Endothelial cell of umbilical vein (primary cell): ENCODE measurements around the gene MRM1. TPM values are rescaled to one million over a fixed set of nuclear protein-coding genes. Genes with fewer than 3 reads are reported as not detected.
"Not testable (repeated sequence)": the region's sequence is repeated elsewhere in the genome, so short reads cannot be mapped to it uniquely, and the experiment has no call there.

Source experiments
- BruUV-seq: library from RNA; stranded (reverse); fragments of 400-500 nt; replicated peaks from 2 replicates; lab custom pipeline; 2021; lab: Mats Ljungman, UMichigan
- CTCF ChIA-PET: fragments of 300-600, 350-600 bp; sonication (Branson Sonifier 250); formaldehyde crosslinking; loops from one replicate; lab custom pipeline; 2021; ENCODE audit warnings: antibody characterized with exemption, inconsistent platforms; lab: Charles Lee
- POLR2A ChIA-PET: fragments of 300-600, 350-600 bp; sonication (Branson Sonifier 250); formaldehyde crosslinking; loops from one replicate; lab custom pipeline; 2021; ENCODE audit warnings: antibody characterized with exemption, inconsistent platforms; lab: Charles Lee
- DNase-seq: peaks from one replicate; pipeline ENCODE4 v3.0.0-alpha.2; 2011; ENCODE audit warnings: low read depth, low spot score
- FAIRE-seq: peaks from 2 replicates; lab custom pipeline; 2011; peaks lifted over from hg19 to GRCh38; lab: Jason Lieb, UNC
- H2AFZ ChIP-seq: 2 replicates; pipeline ENCODE4 v1.6.0; 2012; ENCODE audit warnings: low read depth, low read length, control low read depth, inconsistent platforms
- H3K27ac ChIP-seq: 2 replicates; pipeline ENCODE4 v1.5.1; 2011; ENCODE audit warnings: low read depth, mild to moderate bottlenecking, control low read depth, low read length, moderate library complexity; ENCODE audit not compliant: insufficient read depth
- H3K27me3 ChIP-seq, 2 experiments: 2 replicates each; pipeline versions ENCODE4 v1.6.0 to v1.6.1; 2011; ENCODE audit warnings: low read length in 2 of 2, mixed read lengths in 1 of 2; ENCODE audit not compliant: control insufficient read depth in 2 of 2, insufficient read depth in 2 of 2
- H3K36me3 ChIP-seq, 2 experiments: 2 replicates in 1 of 2; 3 replicates in 1 of 2; pipeline ENCODE4 v1.5.1; 2011; ENCODE audit warnings: low read length in 2 of 2, mild to moderate bottlenecking in 1 of 2, moderate library complexity in 1 of 2; ENCODE audit not compliant: control insufficient read depth in 2 of 2, insufficient read depth in 2 of 2; ENCODE audit errors: extremely low read depth in 1 of 2
- H3K4me1 ChIP-seq: 3 replicates; pipeline ENCODE4 v1.5.1; 2011; ENCODE audit warnings: mild to moderate bottlenecking, low read length; ENCODE audit not compliant: control insufficient read depth, insufficient read depth; ENCODE audit errors: extremely low read depth
- H3K4me2 ChIP-seq: 2 replicates; pipeline ENCODE4 v1.6.1; 2011; ENCODE audit warnings: low read length, control low read depth, mixed read lengths; ENCODE audit not compliant: insufficient read depth
- H3K4me3 ChIP-seq, 3 experiments: fragments of 200-600 bp in 1 of 3; sonication (generic), shearing (Covaris generic) in 1 of 3; replicated peaks in 1 of 3; 2 replicates each; pipeline ENCODE4 v1.5.1; 2011 to 2016; ENCODE audit warnings: control low read depth in 3 of 3, low read length in 3 of 3, mild to moderate bottlenecking in 2 of 3, inconsistent platforms in 1 of 3, low read depth in 1 of 3, moderate library complexity in 1 of 3; ENCODE audit not compliant: insufficient read depth in 1 of 3
- H3K79me2 ChIP-seq: 2 replicates; pipeline ENCODE4 v1.6.0; 2012; ENCODE audit warnings: low read length, inconsistent platforms; ENCODE audit not compliant: control insufficient read depth, insufficient read depth
- H3K9ac ChIP-seq: replicated peaks from 2 replicates; pipeline ENCODE3; 2011; ENCODE audit warnings: low read length, control low read depth; ENCODE audit not compliant: insufficient read depth; ENCODE audit errors: extremely low read depth
- H3K9me1 ChIP-seq: replicated peaks from 3 replicates; pipeline ENCODE4 v1.6.0; 2011; ENCODE audit warnings: mild to moderate bottlenecking, low read length; ENCODE audit not compliant: control insufficient read depth, insufficient read depth; ENCODE audit errors: extremely low read depth
- H3K9me3 ChIP-seq: replicated peaks from 2 replicates; pipeline ENCODE4 v1.5.1; 2012; ENCODE audit warnings: low read length, inconsistent platforms; ENCODE audit not compliant: control insufficient read depth, insufficient read depth
- H4K20me1 ChIP-seq: replicated peaks from 2 replicates; pipeline ENCODE3; 2011; ENCODE audit warnings: mild to moderate bottlenecking, low read length; ENCODE audit not compliant: control insufficient read depth, insufficient read depth; ENCODE audit errors: extremely low read depth
- POLR2A ChIP-seq: IDR thresholded peaks from 2 replicates; pipeline ENCODE4 v1.6.1; 2012; ENCODE audit warnings: low read depth, mild to moderate bottlenecking, control low read depth, low read length
- dilution Hi-C: fragments of 300-500 bp; cut with MboI; formaldehyde crosslinking; loops from one replicate; pipeline ENCODE4 v1.15.0; 2019; ENCODE audit warnings: low sequenced_read_pairs; ENCODE audit not compliant: extremely low pct_ligation_motif_present
- intact Hi-C: fragments of 100-400 bp; cut with micrococcal nuclease; formaldehyde crosslinking; loops from one replicate; pipeline ENCODE4 v1.10.0; 2022
- polyA plus RNA-seq, 4 experiments: library from polyadenylated mRNA; depleted of rRNA in 3 of 4; stranded (reverse) in 3 of 4; unstranded in 1 of 4; fragments of >200 nt; gene quantifications; 2 replicates each; pipeline versions ENCODE4 v1.2.1 to v1.2.3, GENCODE V29; 2011 to 2012; ENCODE audit warnings: missing spikeins in 1 of 4
- total RNA-seq: library from RNA; stranded (reverse); gene quantifications from 2 replicates; pipeline ENCODE4 v1.2.3, GENCODE V29; 2021
- TF ChIP-seq, protein P1 (sequence below), 2 donors: IDR thresholded peaks; 1 replicate in 1 of 2; 2 replicates in 1 of 2; pipeline ENCODE4 v1.5.1; 2011; ENCODE audit warnings: low read length in 2 of 2, mild to moderate bottlenecking in 2 of 2, moderate library complexity in 2 of 2, control low read depth in 1 of 2, inconsistent platforms in 1 of 2, low read depth in 1 of 2; ENCODE audit not compliant: insufficient read depth in 1 of 2; ENCODE audit errors: extremely low read depth in 1 of 2

Gene MRM1
- total and polyA plus RNA-seq, 2 donors (not counting 3 experiments of a cell fraction or from before 2014, with no cell fraction given) = 3.7 to 5.9 TPM

DNA sequence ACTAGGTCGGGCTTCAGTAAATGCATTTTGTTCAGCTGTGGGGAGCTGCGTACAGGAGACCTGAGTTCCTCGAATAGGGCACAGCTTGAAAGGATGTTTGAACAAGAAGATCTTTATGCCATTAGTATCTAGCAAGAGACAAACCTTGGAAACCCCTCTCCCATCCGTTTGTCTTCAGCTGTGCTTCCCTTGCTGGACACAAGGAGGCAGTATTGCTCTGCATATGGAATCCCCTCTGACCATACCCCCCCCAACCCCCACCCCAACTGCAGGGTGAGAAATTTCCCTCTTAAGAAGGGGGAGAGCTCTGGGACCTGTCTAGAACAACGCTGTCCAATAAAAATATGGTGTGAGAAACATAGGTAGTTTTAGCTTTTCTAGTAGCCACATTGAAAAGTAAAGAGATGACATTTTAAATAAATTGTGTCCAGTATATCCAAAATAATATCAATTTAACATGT is 1.6 kb downstream of the MRM1 start:
- Histone ChIP-seq H3K36me3 (no peaks in the 10 kb centered on the region), H3K9ac (no peak overlapping the region), H4K20me1 (no peaks in the 10 kb centered on the region), H3K4me1 (peaks cover 16% of the 10 kb centered on the region), H3K79me2 (peaks cover 17% of the 10 kb centered on the region), H3K27me3 (no peaks in the 10 kb centered on the region), H2AFZ (no peak overlapping the region), H3K9me3 (no peaks in the 10 kb centered on the region), H3K27ac (no peak overlapping the region), H3K4me2 (peak overlapping the region; percentile 72), H3K9me1 (no peaks in the 10 kb centered on the region), H3K4me3 (peak overlapping the region; percentile 34 to 67 (median 63))
- dilution Hi-C loops = no loop called here
- no TSS peak for BruUV-seq
- intact Hi-C loops = loop anchor here (1.0 to 10.0 kb wide), 5 partner anchors 26 to 770 kb away; partner anchors contain the start of gene AATF
- TF ChIP-seq, protein P1, sequence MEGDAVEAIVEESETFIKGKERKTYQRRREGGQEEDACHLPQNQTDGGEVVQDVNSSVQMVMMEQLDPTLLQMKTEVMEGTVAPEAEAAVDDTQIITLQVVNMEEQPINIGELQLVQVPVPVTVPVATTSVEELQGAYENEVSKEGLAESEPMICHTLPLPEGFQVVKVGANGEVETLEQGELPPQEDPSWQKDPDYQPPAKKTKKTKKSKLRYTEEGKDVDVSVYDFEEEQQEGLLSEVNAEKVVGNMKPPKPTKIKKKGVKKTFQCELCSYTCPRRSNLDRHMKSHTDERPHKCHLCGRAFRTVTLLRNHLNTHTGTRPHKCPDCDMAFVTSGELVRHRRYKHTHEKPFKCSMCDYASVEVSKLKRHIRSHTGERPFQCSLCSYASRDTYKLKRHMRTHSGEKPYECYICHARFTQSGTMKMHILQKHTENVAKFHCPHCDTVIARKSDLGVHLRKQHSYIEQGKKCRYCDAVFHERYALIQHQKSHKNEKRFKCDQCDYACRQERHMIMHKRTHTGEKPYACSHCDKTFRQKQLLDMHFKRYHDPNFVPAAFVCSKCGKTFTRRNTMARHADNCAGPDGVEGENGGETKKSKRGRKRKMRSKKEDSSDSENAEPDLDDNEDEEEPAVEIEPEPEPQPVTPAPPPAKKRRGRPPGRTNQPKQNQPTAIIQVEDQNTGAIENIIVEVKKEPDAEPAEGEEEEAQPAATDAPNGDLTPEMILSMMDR (IDR thresholded peaks at IDR 0.05; ENCODE audit: extremely low read depth in 1 of 2, insufficient read depth in 1 of 2, low read depth in 1 of 2, low read length in 2 of 2) = peak; percentile 62 to 83
- no peak for TF ChIP-seq POLR2A
- ChIA-PET CTCF (interaction anchor here (0.5 to 4.5 kb wide), 35 partner anchors 8 to 1213 kb away, joined by 3 to 66 read pairs (median 3); partner anchors contain the start of gene DHRS11), POLR2A (interaction anchor here (0.6 kb wide), 1 partner anchor 772 kb away, joined by 4 read pairs; no protein-coding TSS in a partner anchor)
- FAIRE-seq = no peak
- DNase-seq = peak; percentile 69

DNA sequence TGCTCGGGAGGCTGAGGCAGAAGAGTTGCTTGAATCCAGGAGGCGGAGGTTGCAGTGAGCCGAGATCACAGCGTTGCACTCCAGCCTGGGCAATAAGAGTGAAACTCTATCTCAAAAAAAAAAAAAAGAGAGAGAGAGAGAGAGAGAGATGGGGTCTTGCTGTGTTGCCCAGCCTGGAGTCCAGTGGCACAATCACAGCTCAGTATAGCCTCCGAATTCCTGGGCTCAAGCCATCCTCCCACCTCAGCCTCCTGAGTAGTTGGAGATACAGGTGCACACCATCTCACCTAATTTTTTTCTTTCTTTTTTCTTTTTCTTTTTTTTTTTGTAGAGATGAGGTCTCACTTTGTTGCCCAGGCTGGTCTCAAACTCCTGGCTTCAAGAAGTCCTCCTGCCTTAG is 3.6 kb downstream of the MRM1 start:
- H3K9me3 ChIP-seq, BruUV-seq, POLR2A ChIA-PET, H3K27me3 ChIP-seq, dilution Hi-C loops, H3K4me2 ChIP-seq, H3K9me1 ChIP-seq, H3K9ac ChIP-seq, H2AFZ ChIP-seq, DNase-seq, FAIRE-seq, H3K4me3 ChIP-seq, H3K27ac ChIP-seq, H3K36me3 ChIP-seq, H4K20me1 ChIP-seq: not testable (repeated sequence)
- Histone ChIP-seq H3K79me2 (peaks cover 17% of the 10 kb centered on the region), H3K4me1 (peaks cover 16% of the 10 kb centered on the region)
- CTCF ChIA-PET = interaction anchor here (2.6 to 4.5 kb wide), 2 partner anchors 9 to 635 kb away, joined by 8 to 66 read pairs; no protein-coding TSS in a partner anchor
- intact Hi-C loops = loop anchor here (10.0 kb wide), 1 partner anchor 100 kb away; no protein-coding TSS in a partner anchor
